Placental pericyte (primary cell): Measurements from ENCODE around the gene KIF24. TPM values are rescaled to one million over a fixed set of nuclear protein-coding genes. Genes with fewer than 3 reads are reported as not detected.

ENCODE experiments used
- small RNA-seq: library from RNA; depleted of rRNA; stranded (forward); fragments of <200 nt; gene quantifications from one replicate; pipeline ENCODE3, GENCODE V24; 2012; ENCODE audit warnings: low replicate concordance
- total RNA-seq: library from RNA; depleted of rRNA; stranded (reverse); fragments of >200 nt; gene quantifications from 2 replicates; pipeline ENCODE4 v1.2.3, GENCODE V29; 2012

KIF24 gene
- total RNA-seq: 0.66 and 9.9 TPM in 2 replicates

GRCh38 chr9:34328987-34329832, at the start of gene KIF24, which contains the start of gene NUDT2:
Gene KIF24, minus strand, starts transcription at chr9:34329268. Its CDS starts 17,922 bp downstream, at chr9:34311346.
Gene NUDT2, plus strand, starts transcription at chr9:34329569. Its CDS starts 9,471 bp downstream, at chr9:34339040.

GRCh38 chr9:34376596-34377403, 47.7 kb upstream of the KIF24 start, which contains the start of gene MYORG:
Gene MYORG, minus strand, starts transcription at chr9:34376898. Its CDS starts 3,955 bp downstream, at chr9:34372943.

Small RNA genes within 50 kb of the gene (small RNA-seq; reads per million reads assigned to genes)
- not detected for gene RNU2-50P

Other genes starting within 250 kb of the KIF24 start
- gene DCAF12, start 202.6 kb downstream of the KIF24 start, total RNA-seq: 22.1 and 23.3 TPM in 2 replicates
- 32.9 and 39.0 TPM in 2 replicates for gene UBAP1, start 150.2 kb downstream of the KIF24 start, total RNA-seq
- 27.8 and 31.1 TPM in 2 replicates for gene NUDT2, start 301 bp upstream of the KIF24 start, total RNA-seq
- gene MYORG, start 47.6 kb upstream of the KIF24 start, total RNA-seq: 0.22 and 1.4 TPM in 2 replicates
- 10.9 and 20.9 TPM in 2 replicates for gene FAM219A, start 129.3 kb upstream of the KIF24 start, total RNA-seq
- not detected in 2 replicates for gene DNAI1, start 129.5 kb upstream of the KIF24 start, total RNA-seq
- 0.14 TPM in 1 of 2 replicates, not detected in the other for gene ENHO, start 193.7 kb upstream of the KIF24 start, total RNA-seq